IMR-90 (cell line): ENCODE data around the gene MLLT1. TPM values are rescaled to one million over a fixed set of nuclear protein-coding genes. Genes with fewer than 3 reads are reported as not detected.

Experiments used
- ATAC-seq: fragments of 200-7000 bp; cut with Tn5 transposase; 2 replicates; pipeline ENCODE4 v1.9.1; 2020; ENCODE audit warnings: low read depth, mild to moderate bottlenecking, moderate library complexity
- BruUV-seq: library from RNA; stranded (reverse); fragments of 400-500 nt; replicated peaks from 2 replicates; lab custom pipeline; 2021; lab: Mats Ljungman, UMichigan
- CTCF ChIA-PET: fragments of 300-600 bp; formaldehyde crosslinking; extraction: SDS; loops from one replicate; lab custom pipeline; 2021; ENCODE audit warnings: antibody characterized with exemption; lab: Yijun Ruan, JAX
- POLR2A ChIA-PET: fragments of 300-600 bp; sonication (Branson Sonifier 250); formaldehyde crosslinking; loops from one replicate; lab custom pipeline; 2022; ENCODE audit warnings: antibody characterized with exemption; ENCODE audit not compliant: unreplicated experiment; lab: Charles Lee
- DNase-seq: peaks from one replicate; pipeline ENCODE4 v3.0.0; 2013
- H2AFZ ChIP-seq: replicated peaks from 2 replicates; pipeline ENCODE3; 2013; ENCODE audit warnings: low read length, mild to moderate bottlenecking; ENCODE audit not compliant: poor library complexity
- H2AK5ac ChIP-seq: 2 replicates; pipeline ENCODE4 v1.6.1; 2013; ENCODE audit warnings: low read depth, low read length, inconsistent platforms
- H2AK9ac ChIP-seq: replicated peaks from 2 replicates; pipeline ENCODE3; 2013; ENCODE audit warnings: mild to moderate bottlenecking, low read depth, low read length, moderate library complexity; ENCODE audit not compliant: poor library complexity
- H2BK120ac ChIP-seq: 2 replicates; pipeline ENCODE4 v1.6.1; 2013; ENCODE audit warnings: low read depth, low read length, inconsistent platforms
- H2BK15ac ChIP-seq: 3 replicates; pipeline ENCODE4 v1.6.1; 2013; ENCODE audit warnings: low read depth, low read length, inconsistent platforms
- H2BK20ac ChIP-seq: 2 replicates; pipeline ENCODE4 v1.6.1; 2013; ENCODE audit warnings: low read depth, mild to moderate bottlenecking, inconsistent platforms, low read length, moderate library complexity
- H2BK5ac ChIP-seq: 2 replicates; pipeline ENCODE4 v1.6.1; 2013; ENCODE audit warnings: mild to moderate bottlenecking, low read depth, low read length, inconsistent platforms; ENCODE audit not compliant: poor library complexity, severe bottlenecking
- H3K14ac ChIP-seq: replicated peaks from 2 replicates; pipeline ENCODE4 v1.6.1; 2013; ENCODE audit warnings: low read depth, low read length, inconsistent platforms
- H3K18ac ChIP-seq: 2 replicates; pipeline ENCODE4 v1.6.1; 2013; ENCODE audit warnings: low read depth, low read length, control low read depth
- H3K23ac ChIP-seq: 2 replicates; pipeline ENCODE4 v1.6.1; 2013; ENCODE audit warnings: low read depth, low read length, inconsistent platforms
- H3K27ac ChIP-seq: 2 replicates; pipeline ENCODE4 v1.5.1; 2013; ENCODE audit warnings: mild to moderate bottlenecking, control low read depth, low read length; ENCODE audit not compliant: insufficient read depth
- H3K27me3 ChIP-seq: 2 replicates; pipeline ENCODE4 v1.6.1; 2013; ENCODE audit warnings: low read length; ENCODE audit not compliant: control insufficient read depth, insufficient read depth
- H3K36me3 ChIP-seq: 2 replicates; pipeline ENCODE4 v1.6.1; 2013; ENCODE audit warnings: low read length, mixed read lengths; ENCODE audit not compliant: control insufficient read depth, insufficient read depth
- H3K4ac ChIP-seq: 2 replicates; pipeline ENCODE4 v1.6.1; 2013; ENCODE audit warnings: low read depth, low read length, inconsistent platforms
- H3K4me1 ChIP-seq: 2 replicates; pipeline ENCODE4 v1.6.1; 2013; ENCODE audit warnings: low read length, mixed read lengths; ENCODE audit not compliant: control insufficient read depth, insufficient read depth
- H3K4me2 ChIP-seq: 2 replicates; pipeline ENCODE4 v1.6.1; 2013; ENCODE audit warnings: low read depth, mild to moderate bottlenecking, control low read depth, low read length, moderate library complexity
- H3K4me3 ChIP-seq: 2 replicates; pipeline ENCODE4 v1.5.1; 2013; ENCODE audit warnings: low read depth, mild to moderate bottlenecking, control low read depth, low read length, moderate library complexity; ENCODE audit not compliant: insufficient read depth
- H3K56ac ChIP-seq: 2 replicates; pipeline ENCODE4 v1.6.1; 2013; ENCODE audit warnings: low read length, inconsistent platforms; ENCODE audit not compliant: insufficient read depth; ENCODE audit errors: extremely low read depth
- H3K79me1 ChIP-seq, 2 experiments: 2 replicates each; pipeline ENCODE4 v1.6.1; 2013; ENCODE audit warnings: low read length in 2 of 2, inconsistent platforms in 1 of 2, low read depth in 1 of 2
- H3K9ac ChIP-seq: 2 replicates; pipeline ENCODE4 v1.6.1; 2013; ENCODE audit warnings: low read depth, low read length, control low read depth
- H3K9me1 ChIP-seq: 2 replicates; pipeline ENCODE4 v1.6.1; 2013; ENCODE audit warnings: low read length, inconsistent platforms; ENCODE audit not compliant: insufficient read depth
- H3K9me3 ChIP-seq: 2 replicates; pipeline ENCODE4 v1.6.1; 2013; ENCODE audit warnings: low read length; ENCODE audit not compliant: control insufficient read depth, insufficient read depth
- H4K20me1 ChIP-seq: 2 replicates; pipeline ENCODE4 v1.6.1; 2013; ENCODE audit warnings: low read length, inconsistent platforms; ENCODE audit not compliant: insufficient read depth
- H4K5ac ChIP-seq: 2 replicates; pipeline ENCODE4 v1.6.1; 2013; ENCODE audit warnings: mild to moderate bottlenecking, low read depth, low read length, control low read depth
- H4K8ac ChIP-seq, 2 experiments: 2 replicates each; pipeline ENCODE4 v1.6.1; 2013; ENCODE audit warnings: low read depth in 2 of 2, low read length in 2 of 2, control low read depth in 1 of 2, inconsistent platforms in 1 of 2
- H4K91ac ChIP-seq: 2 replicates; pipeline ENCODE4 v1.6.1; 2013; ENCODE audit warnings: low read depth, low read length, inconsistent platforms; ENCODE audit not compliant: insufficient read depth
- BHLHE40 ChIP-seq: fragments of 150-350 bp; IDR thresholded peaks from 2 replicates; pipeline ENCODE4 v1.6.1; 2016; ENCODE audit warnings: mild to moderate bottlenecking, low read depth, low read length
- CEBPB ChIP-seq: IDR thresholded peaks from 2 replicates; pipeline ENCODE4 v1.6.1; 2012; ENCODE audit warnings: low read depth, low read length, improper control_type of control experiment
- CHD1 ChIP-seq: IDR thresholded peaks from 2 replicates; pipeline ENCODE4 v1.6.1; 2012; ENCODE audit warnings: low read depth, low read length, improper control_type of control experiment
- FOS ChIP-seq: fragments of 150-350 bp; IDR thresholded peaks from 2 replicates; pipeline ENCODE4 v1.6.1; 2016; ENCODE audit warnings: low read depth, low read length
- MAZ ChIP-seq: IDR thresholded peaks from 2 replicates; pipeline ENCODE4 v1.6.1; 2012; ENCODE audit warnings: low read depth, mild to moderate bottlenecking, low read length, improper control_type of control experiment, moderate library complexity, borderline replicate concordance
- NFE2L2 ChIP-seq: fragments of 150-350 bp; IDR thresholded peaks from 2 replicates; pipeline ENCODE4 v1.6.1; 2016; ENCODE audit warnings: low read depth, mild to moderate bottlenecking, low read length
- POLR2A ChIP-seq: IDR thresholded peaks from 2 replicates; pipeline ENCODE4 v1.6.1; 2012; ENCODE audit warnings: mild to moderate bottlenecking, low read depth, low read length
- RAD21 ChIP-seq: IDR thresholded peaks from 2 replicates; pipeline ENCODE4 v1.6.1; 2012; ENCODE audit warnings: low read length, improper control_type of control experiment
- RCOR1 ChIP-seq: IDR thresholded peaks from 2 replicates; pipeline ENCODE4 v1.6.1; 2012; ENCODE audit warnings: mild to moderate bottlenecking, low read length, improper control_type of control experiment; ENCODE audit not compliant: insufficient replicate concordance
- RFX5 ChIP-seq: IDR thresholded peaks from 2 replicates; pipeline ENCODE4 v1.8.0; 2012; ENCODE audit warnings: low read depth, mild to moderate bottlenecking, low read length, moderate library complexity
- SMC3 ChIP-seq: fragments of 150-350 bp; IDR thresholded peaks from 2 replicates; pipeline ENCODE4 v1.6.1; 2016; ENCODE audit warnings: low read depth, mild to moderate bottlenecking, antibody characterized with exemption, low read length, moderate library complexity
- WGBS, 2 experiments: methylation state at CpG; one replicate each; pipeline versions ENCODE4 v1.1.5 to v1.1.7; 2013; ENCODE audit warnings: missing lambda C conversion rate in 2 of 2; ENCODE audit not compliant: insufficient read length in 1 of 2; ENCODE audit errors: extremely low coverage in 2 of 2; 5-methylcytosine and 5-hydroxymethylcytosine counted together
- dilution Hi-C: fragments of 300-500 bp; cut with HindIII; formaldehyde crosslinking; loops from one replicate; pipeline ENCODE4 v1.14.3; 2018; ENCODE audit warnings: low sequenced_read_pairs; ENCODE audit not compliant: unreplicated experiment
- in situ Hi-C: fragments of 300-500 bp; cut with MboI; formaldehyde crosslinking; loops from 3 replicates; pipeline ENCODE4 v1.14.3; 2019; ENCODE audit warnings: low sequenced_read_pairs, inconsistent platforms, mixed read lengths
- intact Hi-C: fragments of 100-400 bp; cut with micrococcal nuclease; formaldehyde crosslinking; loops from 2 replicates; pipeline ENCODE4 v1.10.0; 2022
- polyA plus RNA-seq, 3 experiments: library from polyadenylated mRNA; depleted of rRNA; stranded (reverse); fragments of >200 nt; gene quantifications; 2 replicates each; pipeline ENCODE4 v1.2.3, GENCODE V29; 2012; ENCODE audit warnings: low replicate concordance in 1 of 3
- total RNA-seq: library from RNA; depleted of rRNA; stranded (reverse); fragments of >200 nt; gene quantifications from 2 replicates; pipeline ENCODE4 v1.2.3, GENCODE V29; 2012
- TF ChIP-seq, protein P1 (sequence below): fragments of 150-350 bp; IDR thresholded peaks from 2 replicates; pipeline ENCODE4 v1.6.1; 2017; ENCODE audit warnings: mild to moderate bottlenecking, antibody characterized with exemption, low read length, low read depth
- TF ChIP-seq, protein P2 (sequence below): fragments of 150-350 bp; IDR thresholded peaks from 2 replicates; pipeline ENCODE4 v1.6.1; 2016; ENCODE audit warnings: low read depth, mild to moderate bottlenecking, low read length, moderate library complexity, borderline replicate concordance
- TF ChIP-seq, protein P3 (sequence below): conservative IDR thresholded peaks from 2 replicates; pipeline ENCODE4 v1.5.1; 2012; ENCODE audit warnings: mild to moderate bottlenecking, low read depth, low read length, improper control_type of control experiment

The MLLT1 gene
- total and polyA plus RNA-seq, 2 of the 4 experiments (the other 2 are of a cell fraction), result 1.3 to 30.6 TPM

GRCh38 chr19:6238643-6239281, 41.0 kb downstream of the MLLT1 start:
- Histone ChIP-seq H3K56ac (no peak overlapping the region), H3K36me3 (peaks cover 2% of the 10 kb centered on the region; the same call in 1 of the 2 replicates), H3K27ac (no peak overlapping the region), H3K9me1 (peaks cover 43% of the 10 kb centered on the region), H4K5ac (no peak overlapping the region), H2BK20ac (no peak overlapping the region), H3K9me3 (no peaks in the 10 kb centered on the region), H3K4me1 (peaks cover 28% of the 10 kb centered on the region), H4K20me1 (peaks cover 91% of the 10 kb centered on the region), H3K18ac (no peak overlapping the region), H2AK9ac (no peak overlapping the region), H2BK120ac (no peak overlapping the region), H3K14ac (no peak overlapping the region), H2BK15ac (no peak overlapping the region), H2BK5ac (no peak overlapping the region), H3K23ac (no peak overlapping the region; the same call in 1 of the 2 replicates), H3K27me3 (no peaks in the 10 kb centered on the region), H2AFZ (no peak overlapping the region), H3K79me1 (peaks cover 39 to 92% of the 10 kb centered on the region in 2 experiments), H4K8ac (no peak overlapping the region), H2AK5ac (no peak overlapping the region), H3K4me2 (no peak overlapping the region), H3K4ac (no peak overlapping the region), H3K4me3 (no peak overlapping the region), H3K9ac (no peak overlapping the region), H4K91ac (no peak overlapping the region)
- DNase-seq (peak; percentile 34), ATAC-seq (peak; percentile 31)
- POLR2A ChIA-PET, result no interaction called here
- TF ChIP-seq, protein P1, sequence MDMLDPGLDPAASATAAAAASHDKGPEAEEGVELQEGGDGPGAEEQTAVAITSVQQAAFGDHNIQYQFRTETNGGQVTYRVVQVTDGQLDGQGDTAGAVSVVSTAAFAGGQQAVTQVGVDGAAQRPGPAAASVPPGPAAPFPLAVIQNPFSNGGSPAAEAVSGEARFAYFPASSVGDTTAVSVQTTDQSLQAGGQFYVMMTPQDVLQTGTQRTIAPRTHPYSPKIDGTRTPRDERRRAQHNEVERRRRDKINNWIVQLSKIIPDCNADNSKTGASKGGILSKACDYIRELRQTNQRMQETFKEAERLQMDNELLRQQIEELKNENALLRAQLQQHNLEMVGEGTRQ, result no peak
- TF ChIP-seq RAD21 (no peak), BHLHE40 (no peak), CHD1 (no peak), POLR2A (no peak), RFX5 (no peak), MAZ (no peak), NFE2L2 (no peak), RCOR1 (no peak), CEBPB (no peak), FOS (no peak), SMC3 (no peak)
- TF ChIP-seq, protein P2, sequence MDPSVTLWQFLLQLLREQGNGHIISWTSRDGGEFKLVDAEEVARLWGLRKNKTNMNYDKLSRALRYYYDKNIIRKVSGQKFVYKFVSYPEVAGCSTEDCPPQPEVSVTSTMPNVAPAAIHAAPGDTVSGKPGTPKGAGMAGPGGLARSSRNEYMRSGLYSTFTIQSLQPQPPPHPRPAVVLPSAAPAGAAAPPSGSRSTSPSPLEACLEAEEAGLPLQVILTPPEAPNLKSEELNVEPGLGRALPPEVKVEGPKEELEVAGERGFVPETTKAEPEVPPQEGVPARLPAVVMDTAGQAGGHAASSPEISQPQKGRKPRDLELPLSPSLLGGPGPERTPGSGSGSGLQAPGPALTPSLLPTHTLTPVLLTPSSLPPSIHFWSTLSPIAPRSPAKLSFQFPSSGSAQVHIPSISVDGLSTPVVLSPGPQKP, result no peak
- TF ChIP-seq, protein P3, sequence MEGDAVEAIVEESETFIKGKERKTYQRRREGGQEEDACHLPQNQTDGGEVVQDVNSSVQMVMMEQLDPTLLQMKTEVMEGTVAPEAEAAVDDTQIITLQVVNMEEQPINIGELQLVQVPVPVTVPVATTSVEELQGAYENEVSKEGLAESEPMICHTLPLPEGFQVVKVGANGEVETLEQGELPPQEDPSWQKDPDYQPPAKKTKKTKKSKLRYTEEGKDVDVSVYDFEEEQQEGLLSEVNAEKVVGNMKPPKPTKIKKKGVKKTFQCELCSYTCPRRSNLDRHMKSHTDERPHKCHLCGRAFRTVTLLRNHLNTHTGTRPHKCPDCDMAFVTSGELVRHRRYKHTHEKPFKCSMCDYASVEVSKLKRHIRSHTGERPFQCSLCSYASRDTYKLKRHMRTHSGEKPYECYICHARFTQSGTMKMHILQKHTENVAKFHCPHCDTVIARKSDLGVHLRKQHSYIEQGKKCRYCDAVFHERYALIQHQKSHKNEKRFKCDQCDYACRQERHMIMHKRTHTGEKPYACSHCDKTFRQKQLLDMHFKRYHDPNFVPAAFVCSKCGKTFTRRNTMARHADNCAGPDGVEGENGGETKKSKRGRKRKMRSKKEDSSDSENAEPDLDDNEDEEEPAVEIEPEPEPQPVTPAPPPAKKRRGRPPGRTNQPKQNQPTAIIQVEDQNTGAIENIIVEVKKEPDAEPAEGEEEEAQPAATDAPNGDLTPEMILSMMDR, result no peak
- no TSS peak for BruUV-seq
- intact Hi-C loops, result no loop called here
- dilution Hi-C loops, result no loop called here
- in situ Hi-C loops, result no loop called here
- CTCF ChIA-PET, result interaction anchor here (1.0 kb wide), 1 partner anchor 16 kb away, joined by 3 read pairs; no protein-coding TSS in a partner anchor
- WGBS, 2 experiments, result no CpG with 5 or more reads among the region's 24 CpGs
